PC-9 (cell line): ENCODE measurements around the gene BASP1.

Experiments
- CTCF ChIP-seq: fragments of 200-600 bp; sonication (generic); conservative IDR thresholded peaks from 2 replicates; pipeline ENCODE4 v1.6.1; 2017; ENCODE audit warnings: mixed run types, antibody characterized with exemption, mild to moderate bottlenecking, moderate library complexity
- EZH2 ChIP-seq: fragments of 200-600 bp; sonication (generic); IDR thresholded peaks from 2 replicates; pipeline ENCODE4 v1.8.0; 2017; ENCODE audit warnings: antibody characterized with exemption, low read depth

GRCh38 chr5:17277907-17278306 is 60.5 kb downstream of the BASP1 start:
- TF ChIP-seq CTCF: no peak
- no peak for TF ChIP-seq EZH2
